IPS-18a (cell line): ENCODE measurements around the gene APPBP2.

Experiments used
- H3K27ac ChIP-seq: one replicate; pipeline ENCODE4 v1.5.1; 2013; ENCODE audit warnings: low read length
- H3K27me3 ChIP-seq: one replicate; pipeline ENCODE4 v1.6.1; 2013; ENCODE audit warnings: mild to moderate bottlenecking, low read length; ENCODE audit not compliant: control insufficient read depth, insufficient read depth
- H3K36me3 ChIP-seq: one replicate; pipeline ENCODE4 v1.6.1; 2013; ENCODE audit warnings: low read depth, low read length; ENCODE audit not compliant: control insufficient read depth
- H3K4me1 ChIP-seq: one replicate; pipeline ENCODE4 v1.6.1; 2013; ENCODE audit warnings: low read depth, low read length; ENCODE audit not compliant: control insufficient read depth
- H3K4me3 ChIP-seq: one replicate; pipeline ENCODE4 v1.5.1; 2013; ENCODE audit warnings: low read length
- H3K9ac ChIP-seq: one replicate; pipeline ENCODE4 v1.6.1; 2013; ENCODE audit warnings: mild to moderate bottlenecking, low read length, moderate library complexity
- H3K9me3 ChIP-seq: one replicate; pipeline ENCODE4 v1.6.1; 2013; ENCODE audit warnings: low read depth, low read length; ENCODE audit not compliant: control insufficient read depth

APPBP2 gene

GRCh38 chr17:60403962-60404361 lies 122.1 kb downstream of the APPBP2 start:
- H3K36me3 ChIP-seq, result no peaks in the 10 kb centered on the region
- no peaks in the 10 kb centered on the region for H3K4me1 ChIP-seq
- no peaks in the 10 kb centered on the region for H3K9me3 ChIP-seq
- H3K9ac ChIP-seq, result no peak overlapping the region
- H3K4me3 ChIP-seq, result no peak overlapping the region
- H3K27me3 ChIP-seq, result no peaks in the 10 kb centered on the region
- no peak overlapping the region for H3K27ac ChIP-seq

GRCh38 chr17:60403523-60403810 lies 122.6 kb downstream of the APPBP2 start:
- Histone ChIP-seq H3K9me3 (no peaks in the 10 kb centered on the region), H3K4me1 (no peaks in the 10 kb centered on the region), H3K27me3 (no peaks in the 10 kb centered on the region), H3K36me3 (no peaks in the 10 kb centered on the region), H3K4me3 (no peak overlapping the region), H3K9ac (no peak overlapping the region), H3K27ac (no peak overlapping the region)

GRCh38 chr17:60401819-60402218 lies 124.2 kb downstream of the APPBP2 start:
- Histone ChIP-seq H3K36me3 (no peaks in the 10 kb centered on the region), H3K9me3 (no peaks in the 10 kb centered on the region), H3K27ac (no peak overlapping the region), H3K27me3 (no peaks in the 10 kb centered on the region), H3K4me1 (no peaks in the 10 kb centered on the region), H3K4me3 (no peak overlapping the region), H3K9ac (no peak overlapping the region)

GRCh38 chr17:60398227-60398959 lies 127.6 kb downstream of the APPBP2 start:
- Histone ChIP-seq H3K4me3 (no peak overlapping the region), H3K4me1 (peaks cover under 1% of the 10 kb centered on the region), H3K9me3 (no peaks in the 10 kb centered on the region), H3K27ac (no peak overlapping the region), H3K9ac (no peak overlapping the region), H3K36me3 (no peaks in the 10 kb centered on the region), H3K27me3 (no peaks in the 10 kb centered on the region)

GRCh38 chr17:60396412-60396811 lies 129.6 kb downstream of the APPBP2 start:
- Histone ChIP-seq H3K4me3 (no peak overlapping the region), H3K9me3 (no peaks in the 10 kb centered on the region), H3K36me3 (no peaks in the 10 kb centered on the region), H3K27ac (no peak overlapping the region), H3K27me3 (no peaks in the 10 kb centered on the region), H3K9ac (no peak overlapping the region), H3K4me1 (peaks cover 5% of the 10 kb centered on the region)

- Histone ChIP-seq H3K27ac (no peak overlapping the region), H3K9me3 (no peaks in the 10 kb centered on the region), H3K4me1 (peaks cover 8% of the 10 kb centered on the region)
Observed at GRCh38 chr17:60395508-60396065, 130.5 kb downstream of the APPBP2 start.

GRCh38 chr17:60393840-60394723 lies 132.0 kb downstream of the APPBP2 start:
- Histone ChIP-seq H3K27ac (no peak overlapping the region), H3K4me3 (no peak overlapping the region), H3K4me1 (peaks cover 18% of the 10 kb centered on the region), H3K9me3 (no peaks in the 10 kb centered on the region), H3K36me3 (no peaks in the 10 kb centered on the region), H3K27me3 (no peaks in the 10 kb centered on the region), H3K9ac (no peak overlapping the region)

More at GRCh38 chr17:60395508-60396065, 130.5 kb downstream of the APPBP2 start:
- no peaks in the 10 kb centered on the region for H3K27me3 ChIP-seq
- no peak overlapping the region for H3K4me3 ChIP-seq
- no peaks in the 10 kb centered on the region for H3K36me3 ChIP-seq
- no peak overlapping the region for H3K9ac ChIP-seq
